ENCODE measurements around the gene DNALI1.
A peak's percentile ranks its signal among the peaks of the same experiment; 100 is the strongest.

Gene DNALI1

DNA sequence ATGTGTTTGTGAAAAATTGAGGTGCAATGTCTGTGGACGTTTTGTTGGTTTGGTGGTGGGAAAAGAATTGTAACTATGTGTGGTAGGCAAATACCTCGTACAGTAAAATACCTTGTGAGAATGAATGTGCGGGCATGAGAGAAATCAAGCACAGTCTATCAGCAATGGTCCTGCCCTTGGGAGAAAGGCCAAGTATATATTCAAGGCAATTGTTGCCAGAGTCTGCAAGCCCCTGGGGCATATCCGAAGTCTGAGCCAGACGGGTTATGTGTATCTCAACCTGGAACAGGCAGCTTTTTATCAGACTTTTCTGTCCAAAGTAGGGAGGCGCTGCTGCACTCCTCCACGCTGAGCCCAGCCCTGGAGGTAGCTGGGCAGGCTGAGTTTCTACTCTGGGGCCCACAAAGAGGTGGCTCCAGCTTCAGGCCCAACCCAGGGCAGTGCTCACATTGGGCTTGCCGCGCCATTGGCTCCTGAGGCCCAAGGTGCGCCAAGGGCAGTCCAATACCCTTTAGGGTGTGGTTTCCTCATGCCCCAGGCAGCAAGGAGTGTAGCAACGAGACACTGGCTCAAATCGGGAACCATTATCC, 48.4 kb downstream of the DNALI1 start:
- no peak for DNase-seq

DNA sequence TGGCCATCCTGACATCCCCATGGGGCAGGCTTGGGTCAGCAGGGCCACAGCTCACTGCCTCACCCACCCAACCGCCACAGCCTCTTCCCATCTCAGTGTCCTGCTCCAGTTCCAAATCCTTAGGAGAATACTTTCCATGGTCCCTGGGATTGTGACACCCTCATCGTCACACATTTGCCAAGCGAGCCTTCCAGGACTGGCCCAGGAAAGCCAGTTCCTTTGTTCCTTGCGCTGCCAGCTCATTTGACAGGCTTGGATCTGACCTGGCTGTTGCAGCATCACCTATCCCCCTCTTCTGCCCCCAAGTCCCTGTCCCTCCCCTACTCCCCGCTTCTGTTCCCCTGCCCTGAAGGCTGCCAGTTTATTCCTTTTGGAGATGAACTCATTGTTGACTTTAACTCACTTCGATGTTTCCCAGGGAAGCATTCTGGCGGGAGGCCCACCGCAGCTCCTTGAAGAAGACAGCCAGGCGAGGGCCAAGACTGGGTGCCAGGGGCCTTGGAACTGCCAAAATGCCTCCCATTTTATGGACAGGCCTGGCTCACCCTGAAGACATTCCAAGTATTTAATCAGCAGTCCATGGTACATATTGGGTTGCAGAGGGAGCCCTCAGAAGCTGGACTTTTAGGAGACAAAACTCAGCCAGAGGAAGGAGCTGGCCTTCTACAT, 49.2 kb downstream of the DNALI1 start:
- no peak for DNase-seq

DNA sequence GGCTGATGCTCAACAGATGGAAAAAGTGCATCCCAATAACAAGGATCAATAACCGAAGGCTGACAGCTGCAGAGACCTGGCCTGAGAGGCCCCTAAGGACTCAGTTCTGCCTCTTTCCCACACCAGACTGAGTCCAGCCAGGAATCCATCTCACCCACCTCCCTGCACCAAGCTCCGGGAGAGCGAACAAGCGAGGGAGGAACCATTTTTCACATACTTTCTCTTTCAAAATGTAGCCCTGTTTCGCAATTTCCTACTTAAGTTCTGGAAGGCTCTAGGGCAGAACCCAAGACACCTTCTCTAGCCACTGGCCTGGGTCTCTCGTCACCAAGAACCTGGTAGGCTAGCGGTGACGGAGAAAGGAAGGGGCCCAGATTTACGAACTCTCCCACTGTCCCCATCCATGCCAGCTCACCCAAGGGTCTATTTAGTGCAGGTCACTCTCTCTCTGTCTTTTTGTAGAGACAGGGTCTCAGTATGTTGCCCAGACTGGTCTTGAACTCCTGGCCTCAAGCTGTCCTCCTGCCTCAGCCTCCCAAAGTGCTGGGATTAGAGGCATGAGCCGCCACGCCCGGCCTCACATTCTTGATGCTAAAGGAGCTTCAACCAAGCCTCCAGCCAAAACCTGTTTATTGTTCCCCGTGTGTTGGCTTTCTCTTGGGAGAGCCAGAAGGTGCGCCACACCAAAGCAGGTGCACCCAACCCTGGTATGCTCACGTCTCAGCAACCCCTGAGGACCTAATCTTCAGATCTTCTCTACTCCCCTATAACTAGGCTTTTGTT, 49.9 kb downstream of the DNALI1 start:
- no peak for DNase-seq

DNA sequence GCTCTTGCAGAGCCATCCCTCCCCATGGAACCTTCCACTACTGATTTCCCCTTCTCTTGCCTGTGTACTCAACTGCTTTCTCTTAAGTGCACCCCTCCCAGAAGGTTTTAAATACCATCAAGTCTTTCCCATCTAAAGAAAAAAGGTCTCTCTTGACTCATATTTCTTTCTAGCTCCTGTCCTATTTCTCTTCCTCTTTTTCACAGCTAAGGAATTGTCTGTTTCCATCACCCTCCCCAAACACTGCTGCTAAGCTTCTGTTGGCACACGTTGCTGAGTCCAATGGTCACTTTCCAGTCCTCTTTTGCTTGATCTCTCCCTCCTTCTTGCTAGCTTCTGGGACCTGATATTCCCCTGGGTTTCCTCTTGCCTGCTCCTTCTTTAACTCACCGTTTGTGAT, 52.3 kb downstream of the DNALI1 start:
- no peak for DNase-seq

DNA sequence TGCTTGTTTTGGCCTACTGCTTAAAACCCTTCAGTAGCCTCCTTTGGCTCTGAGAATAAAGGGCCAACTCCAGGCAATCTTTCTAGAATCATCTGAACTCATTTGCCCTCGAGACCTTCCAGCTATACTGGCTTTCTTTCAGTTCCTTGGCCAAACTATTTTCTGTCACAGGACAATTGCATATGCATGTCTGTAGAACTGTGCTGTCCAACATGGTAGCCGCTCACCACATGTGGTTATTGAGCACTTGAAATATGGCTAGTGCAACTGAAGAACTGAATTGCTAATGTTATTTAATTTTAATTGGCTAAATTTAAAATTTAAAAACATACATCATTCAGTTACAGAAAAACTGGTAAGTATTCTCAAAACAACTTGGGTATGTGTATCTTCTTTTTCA, 53.3 kb downstream of the DNALI1 start:
- DNase-seq: no peak

DNA sequence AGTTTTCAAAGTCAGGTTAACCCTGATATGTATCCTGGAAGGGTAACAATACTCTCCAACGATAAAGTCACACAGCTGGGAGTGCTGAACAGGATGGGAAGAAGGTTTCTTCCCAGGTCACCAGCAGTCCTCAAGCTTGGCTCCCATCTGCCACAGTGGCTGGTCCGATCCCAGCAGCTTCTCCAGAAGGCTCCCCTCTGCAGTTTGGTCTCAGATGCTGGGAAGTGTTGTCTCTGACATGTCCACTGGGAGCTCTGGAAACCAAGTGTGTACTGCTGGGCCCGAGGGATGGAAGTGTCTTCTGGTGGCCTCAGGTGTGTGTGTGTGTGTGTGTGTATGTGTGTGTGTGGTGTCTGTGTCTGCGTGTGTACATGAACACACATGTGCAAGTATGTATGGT, 55.4 kb downstream of the DNALI1 start:
- no peak for DNase-seq

DNA sequence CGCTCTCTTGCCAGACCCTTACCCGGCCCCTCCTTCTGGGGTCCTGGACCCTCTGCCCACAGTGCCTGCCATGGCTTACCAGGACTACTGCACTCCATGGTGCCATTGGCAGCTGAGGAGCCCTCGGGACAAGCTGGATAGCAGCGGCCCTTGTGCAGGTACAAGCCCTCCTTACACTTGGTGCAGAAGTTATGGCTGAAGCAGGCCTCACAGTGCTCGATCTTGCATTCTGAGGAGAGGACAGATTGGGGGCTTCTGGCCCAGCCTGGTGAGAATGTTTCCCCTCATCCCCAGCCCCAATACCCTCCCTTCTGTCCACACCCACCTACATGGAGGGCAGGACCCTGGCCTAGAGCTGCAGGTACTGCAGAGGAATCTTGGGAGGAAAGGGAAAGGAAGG, 57.4 kb downstream of the DNALI1 start:
- no peak for DNase-seq

DNA sequence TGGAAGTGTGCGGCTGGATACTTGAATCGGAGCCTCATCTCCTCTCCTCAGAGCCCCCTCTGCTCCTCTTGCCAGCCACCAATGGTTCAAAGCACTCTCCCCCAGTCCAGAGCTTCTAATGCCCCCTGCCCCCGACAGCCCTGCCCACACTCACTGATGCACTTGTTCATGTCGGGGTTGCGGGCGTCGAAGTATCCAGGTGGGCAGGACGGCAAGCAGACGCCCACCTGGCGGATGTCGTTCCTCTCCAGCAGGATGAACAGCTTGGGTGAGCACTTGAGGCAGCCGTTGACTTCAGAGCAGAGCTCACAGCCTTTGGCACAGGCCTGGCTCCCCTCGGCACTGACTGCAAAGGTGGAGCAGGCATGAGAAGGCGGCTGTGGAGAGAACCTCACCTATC, 59.6 kb downstream of the DNALI1 start:
- DNase-seq: peak; percentile 32
